SK-N-MC (cell line): ENCODE results near the gene AHI1.

Experiments
- EZH2 ChIP-seq: fragments of 200-600 bp; sonication (generic); IDR thresholded peaks from one replicate; pipeline ENCODE4 v1.6.1; 2017; ENCODE audit warnings: antibody characterized with exemption
- FOXP2 ChIP-seq: optimal IDR thresholded peaks from 2 replicates; pipeline ENCODE3; 2011; ENCODE audit warnings: mild to moderate bottlenecking, moderate library complexity; ENCODE audit not compliant: insufficient read depth; ENCODE audit errors: extremely low read length, control extremely low read depth
- POLR2AphosphoS5 ChIP-seq: IDR thresholded peaks from 2 replicates; pipeline ENCODE4 v1.6.1; 2012; ENCODE audit warnings: mild to moderate bottlenecking, low read depth, low read length, borderline replicate concordance

- TF ChIP-seq EZH2 (no peak), POLR2AphosphoS5 (no peak), FOXP2 (no peak)
These were observed 139.2 kb downstream of the AHI1 start for GRCh38 chr6:135358251-135358821.
